H9 (cell line): ENCODE data around the gene CLIP1. TPM values are rescaled to one million over a fixed set of nuclear protein-coding genes. Genes with fewer than 3 reads are reported as not detected.

Experiments
- DNase-seq: peaks from one replicate; pipeline ENCODE4 v3.0.0-alpha.2; 2017
- H2AFZ ChIP-seq: one replicate; pipeline ENCODE4 v1.6.1; 2013; ENCODE audit warnings: mild to moderate bottlenecking, low read length, control low read depth, moderate library complexity
- H2AK5ac ChIP-seq: 2 replicates; pipeline ENCODE4 v1.6.1; 2013; ENCODE audit warnings: low read length, control low read depth, mixed read lengths; ENCODE audit not compliant: insufficient read length
- H2BK120ac ChIP-seq: one replicate; pipeline ENCODE4 v1.6.1; 2013; ENCODE audit warnings: low read depth, mild to moderate bottlenecking, low read length, control low read depth, inconsistent platforms; ENCODE audit not compliant: poor library complexity, severe bottlenecking
- H2BK12ac ChIP-seq: 2 replicates; pipeline ENCODE4 v1.6.1; 2013; ENCODE audit warnings: low read length, control low read depth, mixed read lengths, low read depth; ENCODE audit not compliant: insufficient read length
- H2BK15ac ChIP-seq: 2 replicates; pipeline ENCODE4 v1.6.1; 2013; ENCODE audit warnings: low read depth, low read length, control low read depth
- H2BK20ac ChIP-seq: one replicate; pipeline ENCODE4 v1.6.1; 2013; ENCODE audit warnings: low read depth, mild to moderate bottlenecking, low read length, control low read depth, inconsistent platforms; ENCODE audit not compliant: poor library complexity, severe bottlenecking
- H2BK5ac ChIP-seq: 2 replicates; pipeline ENCODE4 v1.6.1; 2013; ENCODE audit warnings: low read length, control low read depth, mixed read lengths; ENCODE audit not compliant: insufficient read length
- H3K14ac ChIP-seq: 2 replicates; pipeline ENCODE4 v1.6.1; 2013; ENCODE audit warnings: low read length, control low read depth; ENCODE audit not compliant: insufficient read depth
- H3K18ac ChIP-seq: 2 replicates; pipeline ENCODE4 v1.6.1; 2013; ENCODE audit warnings: low read depth, mild to moderate bottlenecking, mixed read lengths, low read length, control low read depth; ENCODE audit not compliant: insufficient read length
- H3K23ac ChIP-seq: 2 replicates; pipeline ENCODE4 v1.6.1; 2013; ENCODE audit warnings: low read length, control low read depth, mixed read lengths, low read depth; ENCODE audit not compliant: insufficient read length
- H3K23me2 ChIP-seq: 2 replicates; pipeline ENCODE4 v1.6.1; 2013; ENCODE audit warnings: low read depth, mild to moderate bottlenecking, mixed read lengths, low read length, control low read depth; ENCODE audit not compliant: insufficient read length, poor library complexity, severe bottlenecking
- H3K27ac ChIP-seq: 2 replicates; pipeline ENCODE4 v1.5.1; 2013; ENCODE audit warnings: low read length, control low read depth, mixed read lengths, low read depth; ENCODE audit not compliant: insufficient read length
- H3K27me3 ChIP-seq: 2 replicates; pipeline ENCODE4 v1.6.1; 2013; ENCODE audit warnings: low read length, control low read depth, inconsistent platforms; ENCODE audit not compliant: insufficient read depth
- H3K4ac ChIP-seq: 2 replicates; pipeline ENCODE4 v1.6.1; 2013; ENCODE audit warnings: low read depth, mild to moderate bottlenecking, control low read depth, inconsistent platforms, low read length, moderate library complexity
- H3K4me1 ChIP-seq: 2 replicates; pipeline ENCODE4 v1.6.1; 2013; ENCODE audit warnings: low read length, control low read depth, inconsistent platforms; ENCODE audit not compliant: insufficient read depth
- H3K4me2 ChIP-seq: 2 replicates; pipeline ENCODE4 v1.6.1; 2013; ENCODE audit warnings: low read length, control low read depth, mixed read lengths; ENCODE audit not compliant: insufficient read length, insufficient read depth
- H3K56ac ChIP-seq: 2 replicates; pipeline ENCODE4 v1.6.1; 2013; ENCODE audit warnings: low read depth, mild to moderate bottlenecking, mixed read lengths, low read length, control low read depth; ENCODE audit not compliant: insufficient read length
- H3K79me1 ChIP-seq: 2 replicates; pipeline ENCODE4 v1.6.1; 2013; ENCODE audit warnings: low read depth, mild to moderate bottlenecking, moderate library complexity, low read length, control low read depth, inconsistent platforms; ENCODE audit not compliant: insufficient read depth, poor library complexity, severe bottlenecking
- H3K79me2 ChIP-seq: 2 replicates; pipeline ENCODE4 v1.6.1; 2013; ENCODE audit warnings: low read length, control low read depth, inconsistent platforms; ENCODE audit not compliant: insufficient read depth
- H3K9ac ChIP-seq: 2 replicates; pipeline ENCODE4 v1.6.1; 2013; ENCODE audit warnings: low read length, control low read depth, mixed read lengths; ENCODE audit not compliant: insufficient read length; ENCODE audit errors: extremely low read depth
- H3K9me3 ChIP-seq: one replicate; pipeline ENCODE4 v1.6.1; 2013; ENCODE audit warnings: low read depth, low read length, inconsistent platforms; ENCODE audit not compliant: control insufficient read depth
- H3T11ph ChIP-seq: one replicate; pipeline ENCODE4 v1.6.1; 2013; ENCODE audit warnings: mild to moderate bottlenecking, low read length, control low read depth, inconsistent platforms
- H4K20me1 ChIP-seq: one replicate; pipeline ENCODE4 v1.6.1; 2013; ENCODE audit not compliant: control insufficient read depth, insufficient read length, insufficient read depth
- H4K5ac ChIP-seq: 2 replicates; pipeline ENCODE4 v1.6.1; 2013; ENCODE audit warnings: low read depth, mild to moderate bottlenecking, mixed read lengths, low read length, control low read depth; ENCODE audit not compliant: insufficient read length
- H4K8ac ChIP-seq: replicated peaks from 2 replicates; pipeline ENCODE4 v1.6.1; 2013; ENCODE audit warnings: low read length, control low read depth, mixed read lengths, low read depth; ENCODE audit not compliant: insufficient read length
- H4K91ac ChIP-seq: 2 replicates; pipeline ENCODE4 v1.6.1; 2013; ENCODE audit warnings: low read depth, mild to moderate bottlenecking, moderate library complexity, mixed read lengths, low read length, control low read depth; ENCODE audit not compliant: insufficient read length
- H3K27ac Mint-ChIP-seq, 3 experiments: 2 replicates in 2 of 3; 3 replicates in 1 of 3; pipeline ENCODE4 v1.8.0; 2020 to 2021; ENCODE audit warnings: mixed read lengths in 3 of 3, mild to moderate bottlenecking in 1 of 3, moderate library complexity in 1 of 3
- H3K27me3 Mint-ChIP-seq: 2 replicates; pipeline ENCODE4 v1.8.0; 2021; ENCODE audit warnings: low read depth, mild to moderate bottlenecking, moderate library complexity, mixed read lengths
- H3K36me3 Mint-ChIP-seq, 3 experiments: 2 replicates in 2 of 3; 3 replicates in 1 of 3; pipeline ENCODE4 v1.8.0; 2020 to 2021; ENCODE audit warnings: low read depth in 3 of 3, mixed read lengths in 3 of 3; ENCODE audit not compliant: insufficient read depth in 1 of 3
- H3K4me1 Mint-ChIP-seq, 2 experiments: 2 replicates each; pipeline ENCODE4 v1.8.0; 2020; ENCODE audit warnings: mixed read lengths in 2 of 2
- H3K4me3 Mint-ChIP-seq, 2 experiments: 2 replicates in 1 of 2; 3 replicates in 1 of 2; pipeline ENCODE4 v1.8.0; 2020 to 2021; ENCODE audit warnings: mild to moderate bottlenecking in 2 of 2, mixed read lengths in 2 of 2, moderate library complexity in 1 of 2
- H3K9me3 Mint-ChIP-seq, 2 experiments: 2 replicates in 1 of 2; 3 replicates in 1 of 2; pipeline ENCODE4 v1.8.0; 2020; ENCODE audit warnings: mild to moderate bottlenecking in 2 of 2, mixed read lengths in 2 of 2, moderate library complexity in 1 of 2
- whole genome bisulfite sequencing: extraction: QIAGEN DNeasy Blood & Tissue Kit; methylation state at CpG from one replicate; pipeline ENCODE4 v1.1.7; 2013; ENCODE audit warnings: missing lambda C conversion rate, low lambda C conversion rate, mixed read lengths; ENCODE audit not compliant: insufficient read length; ENCODE audit errors: extremely low coverage; 5-methylcytosine and 5-hydroxymethylcytosine counted together
- total RNA-seq: library from RNA; stranded (reverse); gene quantifications from 2 replicates; pipeline ENCODE4 v1.2.1, GENCODE V29; 2021
- TF ChIP-seq, protein P1 (sequence below): fragments of 200-600 bp; sonication (generic); conservative IDR thresholded peaks from 3 replicates; pipeline ENCODE4 v1.8.0; 2021; ENCODE audit warnings: antibody characterized with exemption, mild to moderate bottlenecking

CLIP1 gene
- total RNA-seq, 1 experiment from 2014 or later: 23.6 TPM

DNA sequence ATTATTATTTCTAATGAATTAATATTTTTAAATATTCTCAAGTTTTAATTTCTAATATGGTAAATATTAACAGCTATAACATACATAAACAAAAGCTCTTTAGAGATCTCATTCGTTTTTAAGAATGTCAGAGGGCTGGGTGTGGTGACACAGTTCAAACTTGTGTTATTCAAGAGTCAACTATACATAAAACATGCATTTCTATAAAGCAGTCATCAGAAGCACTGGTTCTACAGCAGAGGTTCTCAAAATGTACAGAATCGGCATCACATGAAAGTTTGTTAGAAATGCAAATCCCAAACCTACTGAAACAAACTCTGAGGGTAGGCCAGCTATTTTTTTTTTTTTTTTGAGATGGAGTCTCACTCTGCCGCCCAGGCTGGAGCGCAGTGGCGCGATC is 34.6 kb downstream of the CLIP1 start:
- Histone ChIP-seq H2AK5ac (no peak overlapping the region), H2BK20ac (no peak overlapping the region), H4K5ac (no peak overlapping the region), H2BK5ac (no peak overlapping the region), H3K27ac (no peak overlapping the region), H3K27me3 (no peaks in the 10 kb centered on the region), H3K4ac (no peak overlapping the region), H3K18ac (no peak overlapping the region), H4K91ac (no peak overlapping the region), H3K9me3 (no peaks in the 10 kb centered on the region), H3K23ac (no peak overlapping the region), H3K23me2 (no peaks in the 10 kb centered on the region), H2AFZ (no peak overlapping the region), H3K56ac (no peak overlapping the region), H4K8ac (no peak overlapping the region), H3T11ph (no peak overlapping the region), H3K79me2 (no peaks in the 10 kb centered on the region), H3K4me1 (no peaks in the 10 kb centered on the region; the same call in 1 of the 2 replicates), H4K20me1 (no peaks in the 10 kb centered on the region), H2BK12ac (no peak overlapping the region), H3K4me2 (no peak overlapping the region), H3K14ac (no peak overlapping the region), H3K9ac (no peak overlapping the region), H3K79me1 (peaks cover 2% of the 10 kb centered on the region), H2BK120ac (no peak overlapping the region), H2BK15ac (no peak overlapping the region)
- Mint-ChIP-seq H3K4me1 (peaks cover 22 to 23% of the 10 kb centered on the region in 2 experiments), H3K9me3 (no peaks in the 10 kb centered on the region), H3K27ac (no peak overlapping the region), H3K27me3 (no peaks in the 10 kb centered on the region; the same call in 1 of the 2 replicates), H3K4me3 (no peak overlapping the region), H3K36me3 (no peaks in the 10 kb centered on the region; a peak in 1 of 7 replicates)
- DNase-seq: no peak
- no CpG with 5 or more reads among the region's 6 CpGs for WGBS
- TF ChIP-seq, protein P1, sequence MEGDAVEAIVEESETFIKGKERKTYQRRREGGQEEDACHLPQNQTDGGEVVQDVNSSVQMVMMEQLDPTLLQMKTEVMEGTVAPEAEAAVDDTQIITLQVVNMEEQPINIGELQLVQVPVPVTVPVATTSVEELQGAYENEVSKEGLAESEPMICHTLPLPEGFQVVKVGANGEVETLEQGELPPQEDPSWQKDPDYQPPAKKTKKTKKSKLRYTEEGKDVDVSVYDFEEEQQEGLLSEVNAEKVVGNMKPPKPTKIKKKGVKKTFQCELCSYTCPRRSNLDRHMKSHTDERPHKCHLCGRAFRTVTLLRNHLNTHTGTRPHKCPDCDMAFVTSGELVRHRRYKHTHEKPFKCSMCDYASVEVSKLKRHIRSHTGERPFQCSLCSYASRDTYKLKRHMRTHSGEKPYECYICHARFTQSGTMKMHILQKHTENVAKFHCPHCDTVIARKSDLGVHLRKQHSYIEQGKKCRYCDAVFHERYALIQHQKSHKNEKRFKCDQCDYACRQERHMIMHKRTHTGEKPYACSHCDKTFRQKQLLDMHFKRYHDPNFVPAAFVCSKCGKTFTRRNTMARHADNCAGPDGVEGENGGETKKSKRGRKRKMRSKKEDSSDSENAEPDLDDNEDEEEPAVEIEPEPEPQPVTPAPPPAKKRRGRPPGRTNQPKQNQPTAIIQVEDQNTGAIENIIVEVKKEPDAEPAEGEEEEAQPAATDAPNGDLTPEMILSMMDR: no peak
